Measurements from ENCODE around the gene TFAP2E.

- no peak for TF ChIP-seq CTCF (IDR thresholded peaks at IDR 0.05; ENCODE audit: low read depth, low read length, missing input control)
- TF ChIP-seq RXRA (IDR thresholded peaks at IDR 0.05): no peak
- TF ChIP-seq MAX (IDR thresholded peaks at IDR 0.05): no peak
- no peak for TF ChIP-seq TAF1 (conservative IDR thresholded peaks at IDR 0.05)
- TF ChIP-seq ATF3 (IDR thresholded peaks at IDR 0.05): no peak
- TF ChIP-seq GABPA (IDR thresholded peaks at IDR 0.05 in 1 of 2, conservative IDR thresholded peaks at IDR 0.05 in 1 of 2): no peak
- no peak for TF ChIP-seq RAD21 (IDR thresholded peaks at IDR 0.05)
- TF ChIP-seq JUND (IDR thresholded peaks at IDR 0.05): no peak
- TF ChIP-seq SP1 (IDR thresholded peaks at IDR 0.05): no peak
- TF ChIP-seq HNF4G (IDR thresholded peaks at IDR 0.05): no peak
- no peak for TF ChIP-seq REST (IDR thresholded peaks at IDR 0.05)
- no peak for TF ChIP-seq HNF4A (conservative IDR thresholded peaks at IDR 0.05)
- no peak for TF ChIP-seq YY1 (IDR thresholded peaks at IDR 0.05)
Measured at GRCh38 chr1:35564884-35565741, 8.0 kb upstream of the TFAP2E start.
